ENCODE data around the gene IL17RC. TPM values are rescaled to one million over a fixed set of nuclear protein-coding genes. Genes with fewer than 3 reads are reported as not detected.

IL17RC gene
- total and polyA plus RNA-seq, 2 donors (not counting 3 experiments of a cell fraction or from before 2014, with no cell fraction given): 18.7 to 19.9 TPM

GRCh38 chr3:9942934-9943690 lies 26.2 kb downstream of the IL17RC start:
- intact Hi-C loops (cut with micrococcal nuclease): no loop called here
- dilution Hi-C loops (cut with MboI; ENCODE audit: extremely low pct_ligation_motif_present, low sequenced_read_pairs): no loop called here
- CTCF ChIA-PET: interaction anchor here (0.6 to 2.3 kb wide), 4 partner anchors 10 to 94 kb away, joined by 3 to 12 read pairs (median 4); partner anchors contain the start of gene CRELD1

More at GRCh38 chr3:9942934-9943690, 26.2 kb downstream of the IL17RC start:
- Histone ChIP-seq H3K4me1 (ENCODE audit: control insufficient read depth, extremely low read depth, insufficient read depth, low read length) (peaks cover 3% of the 10 kb centered on the region), H3K4me2 (ENCODE audit: insufficient read depth, low read length) (no peak overlapping the region), H3K79me2 (ENCODE audit: control insufficient read depth, insufficient read depth, low read length) (no peaks in the 10 kb centered on the region), H2AFZ (ENCODE audit: low read depth, low read length) (no peak overlapping the region), H3K4me3 (replicated peaks in 1 of 3; ENCODE audit: insufficient read depth in 1 of 3, low read depth in 1 of 3, low read length in 3 of 3) (no peak overlapping the region), H3K9me3 (replicated peaks; ENCODE audit: control insufficient read depth, insufficient read depth, low read length) (no peaks in the 10 kb centered on the region), H3K27me3 (ENCODE audit: control insufficient read depth in 2 of 2, insufficient read depth in 2 of 2, low read length in 2 of 2) (no peaks in the 10 kb centered on the region), H3K27ac (ENCODE audit: insufficient read depth, low read depth, low read length) (no peak overlapping the region), H4K20me1 (replicated peaks; ENCODE audit: control insufficient read depth, extremely low read depth, insufficient read depth, low read length) (no peaks in the 10 kb centered on the region), H3K9me1 (replicated peaks; ENCODE audit: control insufficient read depth, extremely low read depth, insufficient read depth, low read length) (no peaks in the 10 kb centered on the region), H3K9ac (replicated peaks; ENCODE audit: extremely low read depth, insufficient read depth, low read length) (no peak overlapping the region), H3K36me3 (ENCODE audit: control insufficient read depth in 2 of 2, extremely low read depth in 1 of 2, insufficient read depth in 2 of 2, low read length in 2 of 2) (peaks cover 0 to 3% of the 10 kb centered on the region in 2 experiments)
- FAIRE-seq: no peak
- no peak for TF ChIP-seq JUN (IDR thresholded peaks at IDR 0.05; ENCODE audit: borderline replicate concordance, insufficient read depth, insufficient read length, low read depth)
- TF ChIP-seq MYC (IDR thresholded peaks at IDR 0.05; ENCODE audit: low read depth, low read length): no peak
- TF ChIP-seq, protein P1, sequence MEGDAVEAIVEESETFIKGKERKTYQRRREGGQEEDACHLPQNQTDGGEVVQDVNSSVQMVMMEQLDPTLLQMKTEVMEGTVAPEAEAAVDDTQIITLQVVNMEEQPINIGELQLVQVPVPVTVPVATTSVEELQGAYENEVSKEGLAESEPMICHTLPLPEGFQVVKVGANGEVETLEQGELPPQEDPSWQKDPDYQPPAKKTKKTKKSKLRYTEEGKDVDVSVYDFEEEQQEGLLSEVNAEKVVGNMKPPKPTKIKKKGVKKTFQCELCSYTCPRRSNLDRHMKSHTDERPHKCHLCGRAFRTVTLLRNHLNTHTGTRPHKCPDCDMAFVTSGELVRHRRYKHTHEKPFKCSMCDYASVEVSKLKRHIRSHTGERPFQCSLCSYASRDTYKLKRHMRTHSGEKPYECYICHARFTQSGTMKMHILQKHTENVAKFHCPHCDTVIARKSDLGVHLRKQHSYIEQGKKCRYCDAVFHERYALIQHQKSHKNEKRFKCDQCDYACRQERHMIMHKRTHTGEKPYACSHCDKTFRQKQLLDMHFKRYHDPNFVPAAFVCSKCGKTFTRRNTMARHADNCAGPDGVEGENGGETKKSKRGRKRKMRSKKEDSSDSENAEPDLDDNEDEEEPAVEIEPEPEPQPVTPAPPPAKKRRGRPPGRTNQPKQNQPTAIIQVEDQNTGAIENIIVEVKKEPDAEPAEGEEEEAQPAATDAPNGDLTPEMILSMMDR (IDR thresholded peaks at IDR 0.05; ENCODE audit: extremely low read depth in 1 of 2, insufficient read depth in 1 of 2, low read depth in 1 of 2, low read length in 2 of 2): no peak
- no peak for TF ChIP-seq GATA2 (IDR thresholded peaks at IDR 0.05; ENCODE audit: insufficient read depth, insufficient read length, low read depth, low read length)
- no peak for TF ChIP-seq POLR2A (IDR thresholded peaks at IDR 0.05; ENCODE audit: low read depth, low read length)
- no peak for TF ChIP-seq EZH2 (IDR thresholded peaks at IDR 0.05; ENCODE audit: borderline replicate concordance, low read depth, low read length, severe bottlenecking)
- TF ChIP-seq, protein P2, sequence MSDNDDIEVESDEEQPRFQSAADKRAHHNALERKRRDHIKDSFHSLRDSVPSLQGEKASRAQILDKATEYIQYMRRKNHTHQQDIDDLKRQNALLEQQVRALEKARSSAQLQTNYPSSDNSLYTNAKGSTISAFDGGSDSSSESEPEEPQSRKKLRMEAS (IDR thresholded peaks at IDR 0.05; ENCODE audit: insufficient read depth, insufficient read length): no peak
- no peak for TF ChIP-seq POLR2AphosphoS5 (IDR thresholded peaks at IDR 0.05; ENCODE audit: insufficient read depth, low read depth, low read length)
- no peak for TF ChIP-seq FOS (IDR thresholded peaks at IDR 0.05; ENCODE audit: borderline replicate concordance, insufficient read depth, low read length)
- POLR2A ChIA-PET: no interaction called here
- BruUV-seq (replicated peaks): no TSS peak
- no peak for DNase-seq (ENCODE audit: low read depth, low spot score)

All from endothelial cell of umbilical vein (primary cell).